GM12872 (cell line): Measurements from ENCODE around the gene ADGB.

Experiments used
- TF ChIP-seq, protein P1 (sequence below): IDR thresholded peaks from 3 replicates; pipeline ENCODE4 v1.5.1; 2011; ENCODE audit warnings: low read depth, mild to moderate bottlenecking, low read length, moderate library complexity; ENCODE audit not compliant: insufficient read depth

ADGB gene

DNA sequence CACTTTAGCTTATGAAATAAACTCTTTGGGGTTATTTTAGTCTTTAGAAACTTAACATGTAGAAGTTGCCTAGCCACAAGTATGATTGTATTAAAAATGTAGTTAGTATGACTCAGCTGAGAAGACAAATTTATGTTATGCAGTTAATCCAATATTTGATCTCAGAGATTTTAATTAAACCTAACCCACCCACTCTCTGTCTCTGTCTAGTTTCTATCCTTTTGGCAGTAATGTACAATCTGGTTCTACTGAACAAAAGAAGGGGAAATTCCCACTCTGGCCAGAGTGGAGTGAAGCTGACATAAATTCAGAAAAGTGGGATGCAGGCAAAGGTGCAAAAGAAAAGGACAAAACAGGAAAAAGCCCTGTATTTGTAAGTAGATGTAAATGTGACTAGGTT is 36.4 kb downstream of the ADGB start:
- TF ChIP-seq, protein P1, sequence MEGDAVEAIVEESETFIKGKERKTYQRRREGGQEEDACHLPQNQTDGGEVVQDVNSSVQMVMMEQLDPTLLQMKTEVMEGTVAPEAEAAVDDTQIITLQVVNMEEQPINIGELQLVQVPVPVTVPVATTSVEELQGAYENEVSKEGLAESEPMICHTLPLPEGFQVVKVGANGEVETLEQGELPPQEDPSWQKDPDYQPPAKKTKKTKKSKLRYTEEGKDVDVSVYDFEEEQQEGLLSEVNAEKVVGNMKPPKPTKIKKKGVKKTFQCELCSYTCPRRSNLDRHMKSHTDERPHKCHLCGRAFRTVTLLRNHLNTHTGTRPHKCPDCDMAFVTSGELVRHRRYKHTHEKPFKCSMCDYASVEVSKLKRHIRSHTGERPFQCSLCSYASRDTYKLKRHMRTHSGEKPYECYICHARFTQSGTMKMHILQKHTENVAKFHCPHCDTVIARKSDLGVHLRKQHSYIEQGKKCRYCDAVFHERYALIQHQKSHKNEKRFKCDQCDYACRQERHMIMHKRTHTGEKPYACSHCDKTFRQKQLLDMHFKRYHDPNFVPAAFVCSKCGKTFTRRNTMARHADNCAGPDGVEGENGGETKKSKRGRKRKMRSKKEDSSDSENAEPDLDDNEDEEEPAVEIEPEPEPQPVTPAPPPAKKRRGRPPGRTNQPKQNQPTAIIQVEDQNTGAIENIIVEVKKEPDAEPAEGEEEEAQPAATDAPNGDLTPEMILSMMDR = no peak

DNA sequence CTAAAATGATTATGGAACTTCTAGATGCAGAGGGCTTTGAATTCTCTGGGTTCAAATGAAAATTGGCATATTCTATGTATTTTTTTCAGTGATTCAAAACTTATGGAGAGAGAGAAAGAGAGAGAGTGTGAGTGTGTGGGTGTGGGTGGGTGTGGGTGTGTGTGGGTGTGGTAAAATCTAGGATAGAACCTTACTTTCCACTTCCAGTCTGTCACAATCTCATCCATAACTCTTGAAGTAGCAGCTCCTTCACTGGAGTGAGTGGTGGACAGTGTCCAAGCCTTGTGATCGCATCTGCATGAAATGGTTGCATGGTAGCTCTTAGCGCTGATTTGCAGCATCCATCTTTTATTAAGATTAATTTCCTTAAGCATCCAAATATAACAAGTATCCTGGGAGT is 37.7 kb downstream of the ADGB start:
- TF ChIP-seq, protein P1 = no peak

DNA sequence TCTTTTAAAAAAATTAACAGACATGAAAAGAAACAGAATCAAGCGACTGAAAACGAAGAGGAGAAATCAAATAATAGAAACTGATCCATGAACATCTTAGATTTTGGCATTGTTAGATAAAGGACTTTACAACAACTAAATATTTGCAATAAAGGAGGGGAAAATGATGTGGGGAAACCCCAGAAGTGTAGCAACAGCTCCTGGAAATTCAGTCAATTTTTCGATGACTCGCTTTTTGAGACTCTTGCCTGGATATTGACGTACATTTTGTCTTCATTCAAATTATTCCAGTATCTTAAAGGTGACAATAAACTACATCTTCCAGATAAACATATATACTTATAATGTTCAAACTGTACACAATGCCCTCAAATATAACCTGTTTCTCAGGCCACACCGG is 44.1 kb downstream of the ADGB start:
- TF ChIP-seq, protein P1 = no peak

DNA sequence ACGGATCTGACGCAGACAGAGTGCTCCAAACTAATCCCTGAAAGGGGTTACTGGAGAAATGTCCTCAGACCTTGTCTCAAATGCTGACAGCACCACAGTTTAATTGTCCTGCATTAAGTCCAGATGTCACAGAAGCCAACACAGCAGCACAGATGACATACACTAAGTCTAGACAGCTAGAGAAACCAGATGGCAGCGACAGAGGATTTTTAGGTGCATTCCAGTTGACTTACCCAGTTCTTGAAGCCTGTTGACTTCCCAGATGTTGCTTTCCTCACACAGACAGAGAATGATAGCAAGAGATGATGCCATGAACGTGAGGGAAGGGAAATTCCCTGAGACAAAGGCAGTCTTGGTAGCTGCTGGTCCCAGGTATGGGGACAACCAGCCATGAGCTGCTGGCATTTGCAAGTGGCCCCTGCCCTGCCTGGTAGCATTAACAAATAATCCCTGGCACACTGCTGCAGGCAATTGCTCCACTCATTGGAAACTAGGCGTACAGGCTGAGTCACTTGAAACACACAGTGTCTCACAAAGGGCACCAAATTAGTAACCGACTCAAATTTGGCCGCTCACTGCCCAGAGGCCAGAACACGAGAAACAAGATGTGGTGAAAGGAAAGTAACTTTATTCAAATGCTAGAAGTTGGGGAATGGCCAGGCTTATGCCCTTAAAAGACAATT is 52.2 kb downstream of the ADGB start:
- TF ChIP-seq, protein P1 = no peak

DNA sequence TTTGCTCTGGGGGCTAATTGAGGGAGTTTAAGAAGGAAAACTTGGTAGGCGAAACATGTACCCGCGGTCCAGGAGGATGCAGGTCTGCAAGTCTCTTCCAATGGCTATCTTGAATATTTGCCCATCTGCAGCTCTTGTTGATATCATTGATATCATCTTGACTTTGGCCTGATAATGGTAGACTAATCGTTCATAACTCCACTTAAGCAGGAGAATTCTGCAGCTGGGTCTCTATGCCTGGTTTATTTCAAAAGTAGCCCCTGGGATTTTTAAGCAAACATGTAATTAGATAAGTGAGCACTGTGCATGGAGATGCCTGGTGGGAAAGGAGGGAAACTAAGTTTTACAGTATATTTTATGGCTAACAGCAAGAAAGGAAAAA is 52.7 kb downstream of the ADGB start:
- TF ChIP-seq, protein P1 = no peak

DNA sequence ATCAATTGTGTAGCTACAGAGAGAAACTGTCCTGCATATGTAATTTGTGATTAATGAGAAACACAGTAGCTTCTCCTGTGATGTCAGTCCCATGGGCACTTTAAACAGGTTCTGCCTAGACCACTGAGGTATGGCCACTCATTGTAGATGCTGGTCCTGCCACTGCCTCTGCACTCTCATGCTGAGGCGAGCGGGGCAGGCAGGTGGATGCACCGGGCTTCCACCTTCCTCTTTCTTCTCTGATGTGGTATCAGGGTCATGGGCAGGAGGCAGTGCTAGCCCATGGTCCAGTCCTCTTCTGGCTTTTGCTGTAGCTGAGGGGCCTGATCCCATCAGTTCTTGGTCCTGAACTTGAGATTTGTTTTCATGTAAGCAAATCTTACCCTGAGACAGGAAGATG is 58.7 kb downstream of the ADGB start:
- TF ChIP-seq, protein P1 = no peak

DNA sequence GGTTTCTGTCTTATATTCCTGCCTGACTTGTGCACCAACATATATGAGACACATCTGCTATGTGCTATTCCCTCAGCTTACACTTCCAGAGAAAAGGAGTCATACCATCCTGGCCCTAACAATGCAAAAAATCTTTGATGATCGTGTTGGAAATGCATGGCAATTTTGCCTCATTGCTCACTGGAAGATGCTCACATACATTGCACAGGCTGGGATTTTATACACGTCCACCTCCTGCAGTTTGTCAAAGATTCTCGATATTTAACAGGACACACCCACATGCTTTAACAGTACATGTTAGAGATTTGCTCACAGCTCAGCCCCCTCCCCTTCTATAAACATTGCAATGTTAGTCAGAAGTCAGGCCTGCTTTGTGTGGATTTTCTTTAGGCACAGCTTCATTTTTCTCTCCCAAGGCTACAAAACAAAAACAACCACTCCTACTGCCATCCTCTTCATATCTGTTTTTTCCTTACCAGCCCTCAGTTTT is 66.1 kb downstream of the ADGB start:
- TF ChIP-seq, protein P1 = no peak
